ENCODE results near the gene SIK3. TPM values are rescaled to one million over a fixed set of nuclear protein-coding genes. Genes with fewer than 3 reads are reported as not detected.

Gene SIK3
- total RNA-seq, 1 experiment from 2014 or later: 4.1 TPM

DNA sequence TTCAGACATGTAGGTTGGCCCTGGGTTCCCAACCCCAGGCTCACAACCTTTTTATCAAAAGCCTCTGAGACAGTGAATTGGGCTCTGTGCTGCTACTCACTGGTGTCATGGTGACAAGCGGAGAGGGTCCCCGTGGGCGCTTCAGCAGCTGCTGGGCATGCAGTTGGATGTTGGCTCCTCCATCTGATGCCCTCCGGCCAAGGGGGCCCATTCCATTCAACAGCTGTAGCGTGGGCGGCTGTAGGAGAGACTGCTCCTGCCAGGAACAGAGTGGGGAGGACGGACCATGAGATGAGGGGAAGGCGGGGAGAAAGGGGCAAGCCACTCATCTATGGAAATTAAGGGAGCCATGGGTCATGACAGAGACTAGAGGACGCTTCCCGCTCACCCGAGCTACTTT lies 224.8 kb downstream of the SIK3 start:
- no peaks in the 10 kb centered on the region for H3K9me3 ChIP-seq (ENCODE audit: low read length)
- H4K20me1 ChIP-seq (ENCODE audit: insufficient read depth, low read depth, low read length): no peaks in the 10 kb centered on the region
- no peak overlapping the region for H3K9ac ChIP-seq (ENCODE audit: low read length)
- no peaks in the 10 kb centered on the region for H3K79me2 ChIP-seq (ENCODE audit: low read length)
- H3K9me2 ChIP-seq (replicated peaks; ENCODE audit: insufficient read depth, low read length): no peaks in the 10 kb centered on the region
- no peak overlapping the region for H3K4me3 ChIP-seq (ENCODE audit: low read length)
- H2AFZ ChIP-seq (ENCODE audit: low read length): no peak overlapping the region
- H3K4me2 ChIP-seq (ENCODE audit: low read depth, low read length, poor library complexity, severe bottlenecking): no peak overlapping the region
- no peaks in the 10 kb centered on the region for H3K4me1 ChIP-seq (ENCODE audit: low read length)
- no peaks in the 10 kb centered on the region for H3K36me3 ChIP-seq (ENCODE audit: insufficient read depth, low read length)
- H3K27ac ChIP-seq (ENCODE audit: low read length): no peak overlapping the region
- no peak for DNase-seq
- no peaks in the 10 kb centered on the region for H3K27me3 ChIP-seq (ENCODE audit: low read length)

GRCh38 chr11:116871248-116871647 lies 227.0 kb downstream of the SIK3 start:
- DNase-seq: no peak
- no peak overlapping the region for H3K9ac ChIP-seq (ENCODE audit: low read length)
- H4K20me1 ChIP-seq (ENCODE audit: insufficient read depth, low read depth, low read length): no peaks in the 10 kb centered on the region
- H3K27me3 ChIP-seq (ENCODE audit: low read length): no peaks in the 10 kb centered on the region
- no peaks in the 10 kb centered on the region for H3K4me1 ChIP-seq (ENCODE audit: low read length)
- no peaks in the 10 kb centered on the region for H3K9me2 ChIP-seq (replicated peaks; ENCODE audit: insufficient read depth, low read length)
- no peak overlapping the region for H3K4me3 ChIP-seq (ENCODE audit: low read length)
- H2AFZ ChIP-seq (ENCODE audit: low read length): no peak overlapping the region
- no peak overlapping the region for H3K27ac ChIP-seq (ENCODE audit: low read length)
- H3K9me3 ChIP-seq (ENCODE audit: low read length): no peaks in the 10 kb centered on the region
- H3K36me3 ChIP-seq (ENCODE audit: insufficient read depth, low read length): no peaks in the 10 kb centered on the region
- H3K79me2 ChIP-seq (ENCODE audit: low read length): no peaks in the 10 kb centered on the region
- no peak overlapping the region for H3K4me2 ChIP-seq (ENCODE audit: low read depth, low read length, poor library complexity, severe bottlenecking)

DNA sequence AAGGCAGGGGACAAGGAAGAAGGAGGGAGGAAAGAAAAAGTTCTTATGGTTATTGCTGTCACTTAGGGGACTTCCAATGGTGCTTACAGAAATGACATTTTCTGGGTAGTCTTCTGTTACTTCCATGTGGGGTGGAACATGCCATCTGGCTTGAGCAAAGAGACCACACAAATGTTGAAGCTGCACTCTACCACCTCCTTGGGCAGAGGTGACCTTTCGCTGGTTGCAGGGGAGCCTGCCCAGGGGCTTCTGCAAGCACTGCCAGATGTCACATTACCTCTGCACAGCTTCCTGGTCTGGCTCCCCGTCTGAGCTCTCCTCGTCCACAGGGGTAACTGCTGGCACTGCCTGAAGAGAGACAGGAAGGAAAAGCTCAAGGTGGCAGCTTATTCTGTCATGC lies 228.2 kb downstream of the SIK3 start:
- DNase-seq: no peak
- Histone ChIP-seq H3K79me2 (ENCODE audit: low read length) (no peaks in the 10 kb centered on the region), H3K4me3 (ENCODE audit: low read length) (no peak overlapping the region), H3K9ac (ENCODE audit: low read length) (no peak overlapping the region), H4K20me1 (ENCODE audit: insufficient read depth, low read depth, low read length) (no peaks in the 10 kb centered on the region), H3K9me2 (replicated peaks; ENCODE audit: insufficient read depth, low read length) (no peaks in the 10 kb centered on the region), H3K27ac (ENCODE audit: low read length) (no peak overlapping the region), H3K27me3 (ENCODE audit: low read length) (no peaks in the 10 kb centered on the region), H2AFZ (ENCODE audit: low read length) (no peak overlapping the region), H3K36me3 (ENCODE audit: insufficient read depth, low read length) (no peaks in the 10 kb centered on the region), H3K4me1 (ENCODE audit: low read length) (no peaks in the 10 kb centered on the region), H3K4me2 (ENCODE audit: low read depth, low read length, poor library complexity, severe bottlenecking) (no peak overlapping the region), H3K9me3 (ENCODE audit: low read length) (no peaks in the 10 kb centered on the region)

DNA sequence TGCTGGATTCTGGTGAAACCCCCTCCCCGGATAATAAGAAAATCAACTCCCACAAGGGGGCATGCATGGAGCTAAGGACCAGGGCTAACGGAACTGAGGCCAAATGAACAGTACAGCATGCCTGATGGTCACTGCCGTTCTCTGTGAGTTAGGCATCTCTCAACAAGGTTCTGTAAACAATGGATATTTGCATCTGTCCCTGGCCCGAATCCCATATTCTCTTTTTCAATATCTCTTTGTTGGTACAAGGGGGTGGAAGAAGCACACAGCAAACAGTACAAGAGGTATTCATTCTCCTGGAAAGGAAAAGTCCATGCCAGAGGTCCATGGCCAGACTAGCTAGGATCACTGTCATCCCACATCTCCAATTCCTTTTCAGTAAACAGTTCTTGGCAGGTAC lies 228.6 kb downstream of the SIK3 start:
- H3K4me1 ChIP-seq (ENCODE audit: low read length): no peaks in the 10 kb centered on the region
- no peak overlapping the region for H3K9ac ChIP-seq (ENCODE audit: low read length)
- no peaks in the 10 kb centered on the region for H3K36me3 ChIP-seq (ENCODE audit: insufficient read depth, low read length)
- no peak for DNase-seq
- H3K9me2 ChIP-seq (replicated peaks; ENCODE audit: insufficient read depth, low read length): no peaks in the 10 kb centered on the region
- no peak overlapping the region for H2AFZ ChIP-seq (ENCODE audit: low read length)
- H3K4me2 ChIP-seq (ENCODE audit: low read depth, low read length, poor library complexity, severe bottlenecking): no peak overlapping the region
- no peaks in the 10 kb centered on the region for H3K9me3 ChIP-seq (ENCODE audit: low read length)
- no peaks in the 10 kb centered on the region for H3K79me2 ChIP-seq (ENCODE audit: low read length)
- H3K27me3 ChIP-seq (ENCODE audit: low read length): no peaks in the 10 kb centered on the region
- no peaks in the 10 kb centered on the region for H4K20me1 ChIP-seq (ENCODE audit: insufficient read depth, low read depth, low read length)
- H3K4me3 ChIP-seq (ENCODE audit: low read length): no peak overlapping the region
- H3K27ac ChIP-seq (ENCODE audit: low read length): no peak overlapping the region

DNA sequence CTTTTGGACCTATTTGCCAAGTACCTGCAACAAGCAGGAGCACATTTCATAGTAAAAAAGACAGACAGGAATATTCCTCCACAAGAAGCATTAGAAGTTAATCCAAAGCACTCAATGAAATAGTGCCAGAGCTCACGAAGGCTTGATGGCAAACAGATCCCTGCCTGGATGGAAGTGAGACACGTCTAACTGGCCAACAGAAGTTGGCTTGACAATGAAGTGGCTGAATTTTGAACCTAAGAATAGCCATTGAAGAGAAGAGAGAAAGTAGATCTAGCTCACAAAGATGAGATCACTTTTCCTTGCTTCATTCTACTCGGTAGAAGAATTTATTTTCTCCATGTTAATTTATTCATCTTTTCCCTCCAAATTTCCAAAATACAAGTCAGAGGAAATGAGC lies 230.2 kb downstream of the SIK3 start:
- Histone ChIP-seq H3K4me3 (ENCODE audit: low read length) (no peak overlapping the region), H3K9me2 (replicated peaks; ENCODE audit: insufficient read depth, low read length) (no peaks in the 10 kb centered on the region), H2AFZ (ENCODE audit: low read length) (no peak overlapping the region), H3K9ac (ENCODE audit: low read length) (no peak overlapping the region), H3K4me2 (ENCODE audit: low read depth, low read length, poor library complexity, severe bottlenecking) (no peak overlapping the region), H3K36me3 (ENCODE audit: insufficient read depth, low read length) (no peaks in the 10 kb centered on the region), H4K20me1 (ENCODE audit: insufficient read depth, low read depth, low read length) (no peaks in the 10 kb centered on the region), H3K4me1 (ENCODE audit: low read length) (no peaks in the 10 kb centered on the region), H3K27ac (ENCODE audit: low read length) (no peak overlapping the region), H3K27me3 (ENCODE audit: low read length) (no peaks in the 10 kb centered on the region), H3K9me3 (ENCODE audit: low read length) (no peaks in the 10 kb centered on the region), H3K79me2 (ENCODE audit: low read length) (no peaks in the 10 kb centered on the region)
- DNase-seq: no peak

- no peak overlapping the region for H3K27ac ChIP-seq (ENCODE audit: low read length)
- H3K36me3 ChIP-seq (ENCODE audit: insufficient read depth, low read length): no peaks in the 10 kb centered on the region
Measured at GRCh38 chr11:116867619-116868018, 230.6 kb downstream of the SIK3 start.

GRCh38 chr11:116866804-116867455 lies 231.3 kb downstream of the SIK3 start:
- H3K36me3 ChIP-seq (ENCODE audit: insufficient read depth, low read length): no peaks in the 10 kb centered on the region
- H4K20me1 ChIP-seq (ENCODE audit: insufficient read depth, low read depth, low read length): no peaks in the 10 kb centered on the region
- no peaks in the 10 kb centered on the region for H3K4me1 ChIP-seq (ENCODE audit: low read length)
- DNase-seq: no peak
- H3K9me3 ChIP-seq (ENCODE audit: low read length): no peaks in the 10 kb centered on the region
- no peaks in the 10 kb centered on the region for H3K79me2 ChIP-seq (ENCODE audit: low read length)
- H3K27me3 ChIP-seq (ENCODE audit: low read length): no peaks in the 10 kb centered on the region
- H3K27ac ChIP-seq (ENCODE audit: low read length): no peak overlapping the region
- no peak overlapping the region for H3K9ac ChIP-seq (ENCODE audit: low read length)
- no peaks in the 10 kb centered on the region for H3K9me2 ChIP-seq (replicated peaks; ENCODE audit: insufficient read depth, low read length)
- no peak overlapping the region for H2AFZ ChIP-seq (ENCODE audit: low read length)
- H3K4me3 ChIP-seq (ENCODE audit: low read length): no peak overlapping the region
- H3K4me2 ChIP-seq (ENCODE audit: low read depth, low read length, poor library complexity, severe bottlenecking): no peak overlapping the region

More at GRCh38 chr11:116867619-116868018, 230.6 kb downstream of the SIK3 start:
- Histone ChIP-seq H3K4me1 (ENCODE audit: low read length) (no peaks in the 10 kb centered on the region), H3K27me3 (ENCODE audit: low read length) (no peaks in the 10 kb centered on the region), H3K4me3 (ENCODE audit: low read length) (no peak overlapping the region), H3K9me3 (ENCODE audit: low read length) (no peaks in the 10 kb centered on the region), H4K20me1 (ENCODE audit: insufficient read depth, low read depth, low read length) (no peaks in the 10 kb centered on the region), H3K9me2 (replicated peaks; ENCODE audit: insufficient read depth, low read length) (no peaks in the 10 kb centered on the region), H2AFZ (ENCODE audit: low read length) (no peak overlapping the region), H3K79me2 (ENCODE audit: low read length) (no peaks in the 10 kb centered on the region), H3K4me2 (ENCODE audit: low read depth, low read length, poor library complexity, severe bottlenecking) (no peak overlapping the region), H3K9ac (ENCODE audit: low read length) (no peak overlapping the region)
- DNase-seq: no peak

- H3K4me3 ChIP-seq (ENCODE audit: low read length): no peak overlapping the region
- no peaks in the 10 kb centered on the region for H3K9me2 ChIP-seq (replicated peaks; ENCODE audit: insufficient read depth, low read length)
- H3K4me1 ChIP-seq (ENCODE audit: low read length): no peaks in the 10 kb centered on the region
- H2AFZ ChIP-seq (ENCODE audit: low read length): no peak overlapping the region
- H3K27me3 ChIP-seq (ENCODE audit: low read length): no peaks in the 10 kb centered on the region
- H3K4me2 ChIP-seq (ENCODE audit: low read depth, low read length, poor library complexity, severe bottlenecking): no peak overlapping the region
- H4K20me1 ChIP-seq (ENCODE audit: insufficient read depth, low read depth, low read length): no peaks in the 10 kb centered on the region
- no peaks in the 10 kb centered on the region for H3K9me3 ChIP-seq (ENCODE audit: low read length)
- no peaks in the 10 kb centered on the region for H3K36me3 ChIP-seq (ENCODE audit: insufficient read depth, low read length)
- no peaks in the 10 kb centered on the region for H3K79me2 ChIP-seq (ENCODE audit: low read length)
- no peak for DNase-seq
- H3K9ac ChIP-seq (ENCODE audit: low read length): no peak overlapping the region
- H3K27ac ChIP-seq (ENCODE audit: low read length): no peak overlapping the region
Measured at GRCh38 chr11:116865696-116866095, 232.5 kb downstream of the SIK3 start.

- no peak overlapping the region for H3K27ac ChIP-seq (ENCODE audit: low read length)
- no peaks in the 10 kb centered on the region for H3K27me3 ChIP-seq (ENCODE audit: low read length)
- no peaks in the 10 kb centered on the region for H3K4me1 ChIP-seq (ENCODE audit: low read length)
- H3K36me3 ChIP-seq (ENCODE audit: insufficient read depth, low read length): no peaks in the 10 kb centered on the region
- no peak overlapping the region for H3K4me3 ChIP-seq (ENCODE audit: low read length)
- no peak overlapping the region for H3K9ac ChIP-seq (ENCODE audit: low read length)
- no peaks in the 10 kb centered on the region for H3K9me2 ChIP-seq (replicated peaks; ENCODE audit: insufficient read depth, low read length)
- no peaks in the 10 kb centered on the region for H3K9me3 ChIP-seq (ENCODE audit: low read length)
- no peaks in the 10 kb centered on the region for H4K20me1 ChIP-seq (ENCODE audit: insufficient read depth, low read depth, low read length)
- no peaks in the 10 kb centered on the region for H3K79me2 ChIP-seq (ENCODE audit: low read length)
- no peak overlapping the region for H2AFZ ChIP-seq (ENCODE audit: low read length)
- DNase-seq: no peak
- H3K4me2 ChIP-seq (ENCODE audit: low read depth, low read length, poor library complexity, severe bottlenecking): no peak overlapping the region
Measured at GRCh38 chr11:116864531-116864930, 233.7 kb downstream of the SIK3 start.

Data from Karpas-422 (cell line).